ENCODE results near the gene ARPP21.
"Not testable (repeated sequence)": the region's sequence is repeated elsewhere in the genome, so short reads cannot be mapped to it uniquely, and the experiment has no call there.

The ARPP21 gene

GRCh38 chr3:35782355-35782754, 143.0 kb downstream of the ARPP21 start:
- DNase-seq: no peak

DNA sequence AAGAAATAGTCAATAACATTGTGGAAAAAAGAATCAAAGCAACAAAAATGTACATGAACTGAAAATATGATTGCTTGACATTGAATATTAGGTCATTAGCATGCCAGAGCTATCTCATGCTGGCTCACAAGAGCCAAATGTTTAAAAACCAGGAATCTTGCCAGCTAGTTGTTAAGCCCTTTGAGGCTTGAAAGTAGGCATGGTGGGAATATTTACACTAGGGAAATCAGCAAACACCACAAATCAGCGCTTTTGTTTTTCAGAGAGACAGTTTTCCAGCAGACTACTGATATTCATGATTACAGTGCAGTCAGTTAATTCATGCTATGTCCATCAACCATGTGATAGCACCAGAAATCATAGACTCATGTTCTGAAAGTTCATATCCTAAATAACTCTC, 144.8 kb downstream of the ARPP21 start:
- DNase-seq: no peak

DNA sequence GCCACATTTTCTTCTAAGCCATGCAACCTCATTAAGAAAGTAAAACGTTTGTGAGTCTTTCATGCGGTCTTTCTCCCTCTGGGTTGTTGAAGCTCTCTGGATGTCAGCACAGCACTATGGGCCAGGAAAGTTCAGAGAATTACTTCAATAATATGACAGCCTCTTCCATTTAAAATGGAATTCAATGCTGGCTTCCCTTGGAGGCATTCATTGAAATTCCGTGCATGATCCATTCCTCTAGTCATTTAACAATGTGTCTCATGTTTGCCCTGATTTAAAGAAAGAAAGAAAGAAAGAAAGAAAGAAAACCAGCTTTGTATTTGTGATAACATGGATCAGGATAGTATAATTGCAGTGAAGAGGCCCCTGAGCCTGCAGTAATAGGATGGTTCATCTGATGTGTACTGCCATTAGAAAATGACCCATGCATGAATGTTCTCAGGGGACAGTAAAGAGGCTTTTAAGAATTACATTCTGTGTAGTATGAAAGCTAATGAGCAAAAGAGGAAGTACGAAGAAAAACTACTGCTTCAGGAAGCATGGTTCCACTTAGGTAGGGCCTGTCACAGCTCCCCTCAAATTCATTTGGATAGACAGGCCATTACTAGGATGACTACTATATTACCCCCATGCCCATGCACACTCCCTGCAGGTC, 146.0 kb downstream of the ARPP21 start:
- DNase-seq: no peak

- no peak for DNase-seq
Observed at GRCh38 chr3:35787936-35788335, 148.6 kb downstream of the ARPP21 start.

DNA sequence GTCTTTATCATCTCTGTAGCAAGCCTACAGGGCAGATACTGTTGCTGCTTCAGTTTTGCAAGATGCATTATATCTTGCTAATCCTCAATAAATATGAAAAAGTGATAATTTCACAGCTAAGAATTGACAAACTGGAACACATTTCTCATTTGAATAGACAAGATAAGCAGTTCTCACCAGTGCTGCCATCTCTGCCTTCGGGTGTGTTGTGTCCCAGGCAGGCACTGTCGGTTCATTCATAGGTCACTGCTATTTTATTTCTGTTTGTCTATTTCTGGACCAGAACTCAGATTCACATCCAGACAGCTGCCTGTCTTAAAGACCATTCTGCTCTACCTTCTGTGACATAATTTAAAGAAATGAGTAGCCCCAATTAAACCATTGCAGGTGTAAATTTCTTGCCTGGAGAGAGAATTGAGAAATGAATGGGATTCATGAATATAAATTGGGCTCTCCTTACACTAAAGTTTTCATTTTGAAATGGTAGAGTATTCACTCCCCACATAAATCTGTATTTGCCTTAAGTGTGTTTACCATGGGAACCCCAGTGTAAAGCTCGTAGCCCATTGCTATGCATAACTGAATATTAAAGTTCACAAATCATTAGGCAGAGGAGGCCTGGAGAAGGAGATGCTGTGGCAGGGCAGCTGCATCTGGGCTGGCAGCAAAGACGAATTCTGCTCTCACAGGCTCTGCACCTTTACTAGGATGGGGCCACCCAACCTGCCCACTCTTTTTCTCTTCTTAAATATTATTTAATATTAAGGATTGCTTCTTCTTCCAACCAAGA, 149.9 kb downstream of the ARPP21 start:
- DNase-seq: no peak

DNA sequence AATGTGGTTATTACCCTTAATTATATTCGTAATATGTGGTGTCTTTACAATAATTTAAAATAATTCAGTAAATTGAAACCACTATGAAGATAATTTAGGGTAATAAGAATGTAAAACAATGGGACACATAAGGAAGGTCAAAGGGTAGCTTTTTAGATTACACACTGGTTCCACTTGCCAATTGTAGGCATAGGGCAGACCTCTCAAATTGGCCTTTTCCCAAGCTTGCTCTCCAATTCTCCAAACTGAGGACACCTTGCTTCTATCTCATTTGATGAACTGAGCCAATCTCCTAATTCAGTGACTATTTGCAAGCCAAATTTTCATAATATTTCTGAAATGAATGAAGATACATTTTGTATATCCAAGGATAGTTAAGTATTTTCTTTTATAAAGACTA, 151.4 kb downstream of the ARPP21 start:
- DNase-seq: no peak

DNA sequence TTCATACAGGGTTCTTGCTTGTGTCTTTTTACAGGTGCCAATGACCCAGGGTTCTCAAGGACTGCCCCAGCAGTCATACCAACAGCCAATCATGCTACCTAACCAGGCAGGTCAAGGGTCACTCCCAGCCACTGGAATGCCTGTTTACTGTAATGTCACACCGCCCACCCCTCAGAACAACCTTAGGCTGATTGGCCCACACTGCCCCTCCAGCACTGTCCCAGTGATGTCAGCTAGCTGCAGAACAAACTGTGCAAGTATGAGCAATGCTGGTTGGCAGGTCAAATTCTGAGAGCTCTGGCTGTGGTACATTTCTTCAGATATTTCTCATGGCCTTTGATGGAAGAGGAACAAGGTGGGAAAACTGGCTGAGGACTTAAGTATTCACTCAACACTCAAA, 154.3 kb downstream of the ARPP21 start:
- no peak for DNase-seq

- no peak for DNase-seq
Observed at GRCh38 chr3:35800960-35801459, 161.7 kb downstream of the ARPP21 start.

- DNase-seq: no peak
Observed at GRCh38 chr3:35814531-35814930, 175.2 kb downstream of the ARPP21 start.

GRCh38 chr3:35815796-35816195, 176.5 kb downstream of the ARPP21 start:
- DNase-seq: not testable (repeated sequence)

- no peak for DNase-seq
Observed at GRCh38 chr3:35817216-35817615, 177.9 kb downstream of the ARPP21 start.

GRCh38 chr3:35832140-35832571, 192.8 kb downstream of the ARPP21 start:
- DNase-seq: no peak

All from DMS53 (cell line).